Measurements from ENCODE around the gene OBSCN. TPM values are rescaled to one million over a fixed set of nuclear protein-coding genes. Genes with fewer than 3 reads are reported as not detected.

The OBSCN gene
- total and polyA plus RNA-seq, 2 donors (not counting 3 experiments of a cell fraction or from before 2014, with no cell fraction given) = 1.5 to 2.9 TPM

DNA sequence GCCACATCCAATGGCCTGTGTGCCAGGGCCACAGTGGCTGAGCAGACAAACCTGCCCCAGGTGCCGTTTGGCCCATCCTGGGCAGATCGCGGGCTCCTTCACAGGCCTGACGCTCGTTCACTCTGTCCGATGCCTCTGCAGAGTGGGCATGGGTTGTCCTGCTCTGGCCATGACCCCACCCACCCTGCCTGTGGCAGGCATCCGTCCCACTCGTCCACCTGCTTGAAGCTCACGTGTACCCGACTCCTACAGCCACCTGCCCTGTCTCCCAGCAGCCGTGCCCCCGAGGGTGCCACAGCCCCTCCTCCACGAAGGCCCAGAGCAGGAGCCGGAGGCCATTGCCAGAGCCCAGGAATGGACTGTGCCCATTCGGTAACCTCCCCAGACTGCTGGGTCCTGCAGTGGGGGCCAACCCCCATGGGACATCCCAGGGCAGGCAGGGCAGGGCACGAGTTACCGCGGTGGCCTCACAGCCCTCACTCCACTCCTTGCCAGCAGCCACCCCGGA, 156.9 kb downstream of the OBSCN start:
- intact Hi-C loops (cut with micrococcal nuclease) (no loop called here), dilution Hi-C loops (cut with MboI; ENCODE audit: extremely low pct_ligation_motif_present, low sequenced_read_pairs) (no loop called here)
- FAIRE-seq (no peak), DNase-seq (ENCODE audit: low read depth, low spot score) (no peak)
- Histone ChIP-seq H3K4me3 (replicated peaks in 1 of 3; ENCODE audit: insufficient read depth in 1 of 3, low read depth in 1 of 3, low read length in 3 of 3) (no peak overlapping the region), H4K20me1 (replicated peaks; ENCODE audit: control insufficient read depth, extremely low read depth, insufficient read depth, low read length) (no peaks in the 10 kb centered on the region), H3K9me1 (replicated peaks; ENCODE audit: control insufficient read depth, extremely low read depth, insufficient read depth, low read length) (no peaks in the 10 kb centered on the region), H3K36me3 (ENCODE audit: control insufficient read depth in 2 of 2, extremely low read depth in 1 of 2, insufficient read depth in 2 of 2, low read length in 2 of 2) (no peaks in the 10 kb centered on the region), H3K4me1 (ENCODE audit: control insufficient read depth, extremely low read depth, insufficient read depth, low read length) (no peaks in the 10 kb centered on the region), H3K27me3 (ENCODE audit: control insufficient read depth in 2 of 2, insufficient read depth in 2 of 2, low read length in 2 of 2) (no peaks in the 10 kb centered on the region), H3K79me2 (ENCODE audit: control insufficient read depth, insufficient read depth, low read length) (no peaks in the 10 kb centered on the region), H2AFZ (ENCODE audit: low read depth, low read length) (no peak overlapping the region), H3K4me2 (ENCODE audit: insufficient read depth, low read length) (no peak overlapping the region), H3K27ac (ENCODE audit: insufficient read depth, low read depth, low read length) (no peak overlapping the region), H3K9ac (replicated peaks; ENCODE audit: extremely low read depth, insufficient read depth, low read length) (no peak overlapping the region), H3K9me3 (replicated peaks; ENCODE audit: control insufficient read depth, insufficient read depth, low read length) (no peaks in the 10 kb centered on the region)
- ChIA-PET CTCF (no interaction called here), POLR2A (no interaction called here)
- no TSS peak for BruUV-seq (replicated peaks)
- TF ChIP-seq JUN (IDR thresholded peaks at IDR 0.05; ENCODE audit: borderline replicate concordance, insufficient read depth, insufficient read length, low read depth) = no peak
- no peak for TF ChIP-seq EZH2 (IDR thresholded peaks at IDR 0.05; ENCODE audit: borderline replicate concordance, low read depth, low read length, severe bottlenecking)
- TF ChIP-seq GATA2 (IDR thresholded peaks at IDR 0.05; ENCODE audit: insufficient read depth, insufficient read length, low read depth, low read length) = no peak
- TF ChIP-seq POLR2A (IDR thresholded peaks at IDR 0.05; ENCODE audit: low read depth, low read length) = no peak
- no peak for TF ChIP-seq MYC (IDR thresholded peaks at IDR 0.05; ENCODE audit: low read depth, low read length)
- no peak for TF ChIP-seq CTCF (IDR thresholded peaks at IDR 0.05; ENCODE audit: extremely low read depth in 1 of 2, insufficient read depth in 1 of 2, low read depth in 1 of 2, low read length in 2 of 2)
- no peak for TF ChIP-seq FOS (IDR thresholded peaks at IDR 0.05; ENCODE audit: borderline replicate concordance, insufficient read depth, low read length)
- TF ChIP-seq POLR2AphosphoS5 (IDR thresholded peaks at IDR 0.05; ENCODE audit: insufficient read depth, low read depth, low read length) = no peak
- TF ChIP-seq, protein P1, sequence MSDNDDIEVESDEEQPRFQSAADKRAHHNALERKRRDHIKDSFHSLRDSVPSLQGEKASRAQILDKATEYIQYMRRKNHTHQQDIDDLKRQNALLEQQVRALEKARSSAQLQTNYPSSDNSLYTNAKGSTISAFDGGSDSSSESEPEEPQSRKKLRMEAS (IDR thresholded peaks at IDR 0.05; ENCODE audit: insufficient read depth, insufficient read length) = no peak
